GM12864 (cell line): ENCODE data around the gene TNNI2.

Experiments used
- DNase-seq: peaks from one replicate; pipeline ENCODE4 v3.0.0-alpha.2; 2011; ENCODE audit warnings: low read depth
- H3K4me3 ChIP-seq: 2 replicates; pipeline ENCODE4 v1.5.1; 2011; ENCODE audit warnings: mild to moderate bottlenecking, low read depth, low read length, control low read depth
- CTCF ChIP-seq: IDR thresholded peaks from 2 replicates; pipeline ENCODE4 v1.5.1; 2011; ENCODE audit warnings: low read depth, mild to moderate bottlenecking, moderate library complexity, low read length, control low read depth, inconsistent platforms; ENCODE audit errors: missing control alignments

The TNNI2 gene

GRCh38 chr11:1854132-1854948 is 15.6 kb downstream of the TNNI2 start:
- DNase-seq: peak; percentile 26
- peak overlapping the region; percentile 82 for H3K4me3 ChIP-seq
- no peak for TF ChIP-seq CTCF

- DNase-seq: peak; percentile 61
- peak overlapping the region; percentile 82 for H3K4me3 ChIP-seq
- TF ChIP-seq CTCF: no peak
Observed at GRCh38 chr11:1854949-1855885, 16.4 kb downstream of the TNNI2 start.

- TF ChIP-seq CTCF: no peak
Observed at GRCh38 chr11:1855886-1856265, 17.1 kb downstream of the TNNI2 start.

GRCh38 chr11:1856306-1857005 is 17.7 kb downstream of the TNNI2 start:
- peak overlapping the region; percentile 82 for H3K4me3 ChIP-seq
- DNase-seq: no peak
- TF ChIP-seq CTCF: no peak

More at GRCh38 chr11:1855886-1856265, 17.1 kb downstream of the TNNI2 start:
- DNase-seq: no peak
- peak overlapping the region; percentile 82 for H3K4me3 ChIP-seq

- TF ChIP-seq CTCF: no peak
- no peak overlapping the region for H3K4me3 ChIP-seq
- no peak for DNase-seq
Observed at GRCh38 chr11:1857064-1857463, 18.3 kb downstream of the TNNI2 start.

GRCh38 chr11:1858154-1858553 is 19.4 kb downstream of the TNNI2 start:
- no peak for DNase-seq
- H3K4me3 ChIP-seq: no peak overlapping the region
- TF ChIP-seq CTCF: no peak
